SJSA1 (cell line): Measurements from ENCODE around the gene BTBD10. TPM values are rescaled to one million over a fixed set of nuclear protein-coding genes. Genes with fewer than 3 reads are reported as not detected.

Source experiments
- DNase-seq, 2 experiments: peaks; one replicate each; pipeline ENCODE4 v3.0.0-alpha.2; 2015 to 2020; ENCODE audit warnings: low spot score in 2 of 2, low read depth in 1 of 2
- H3K27ac ChIP-seq: fragments of 250-450 bp; sonication (Bioruptor Pico); 2 replicates; pipeline ENCODE4 v1.5.1; 2020; ENCODE audit warnings: mild to moderate bottlenecking, moderate library complexity
- H3K27me3 ChIP-seq: fragments of 250-450 bp; sonication (Bioruptor Pico); replicated peaks from 2 replicates; pipeline ENCODE4 v1.5.1; 2020; ENCODE audit warnings: mild to moderate bottlenecking, moderate library complexity
- H3K36me3 ChIP-seq: fragments of 250-450 bp; sonication (Bioruptor Pico); 2 replicates; pipeline ENCODE4 v1.5.1; 2020; ENCODE audit warnings: mild to moderate bottlenecking
- H3K4me1 ChIP-seq: fragments of 250-450 bp; sonication (Bioruptor Pico); replicated peaks from 2 replicates; pipeline ENCODE4 v1.6.1; 2021; ENCODE audit warnings: mild to moderate bottlenecking
- H3K4me3 ChIP-seq: fragments of 250-450 bp; sonication (Bioruptor Pico); 2 replicates; pipeline ENCODE4 v1.5.1; 2020; ENCODE audit warnings: mild to moderate bottlenecking
- H3K9me3 ChIP-seq: fragments of 250-450 bp; sonication (Bioruptor Pico); replicated peaks from 2 replicates; pipeline ENCODE4 v1.5.1; 2020; ENCODE audit warnings: mild to moderate bottlenecking
- total RNA-seq: library from RNA; depleted of rRNA; stranded (reverse); fragments of >200 nt; shearing (Covaris generic); gene quantifications from 2 replicates; pipeline ENCODE4 v1.2.3, GENCODE V29; 2014; rRNA removed

The BTBD10 gene
- total RNA-seq, result 92.6 and 98.6 TPM in 2 replicates

- Histone ChIP-seq H3K27ac (peak within 1 kb of the TSS; percentile 87), H3K36me3 (peaks cover 8% of the 10 kb centered on the region), H3K9me3 (no peaks in the 10 kb centered on the region), H3K4me3 (peak within 1 kb of the TSS; percentile 70), H3K27me3 (no peaks in the 10 kb centered on the region), H3K4me1 (peaks cover 14% of the 10 kb centered on the region)
- DNase-seq, result peak; percentile 96 to 98
Observed at GRCh38 chr11:13462901-13463778, at the start of gene BTBD10. BTBD10 (minus strand) TSS chr11:13463222; CDS start chr11:13445124, 18,098 bp downstream.

GRCh38 chr11:13503393-13503792 lies 40.4 kb upstream of the BTBD10 start:
- no peak overlapping the region for H3K4me3 ChIP-seq
- H3K27me3 ChIP-seq, result peaks cover 15% of the 10 kb centered on the region

GRCh38 chr11:13502492-13502891 lies 39.5 kb upstream of the BTBD10 start:
- Histone ChIP-seq H3K4me3 (no peak overlapping the region), H3K9me3 (no peaks in the 10 kb centered on the region), H3K36me3 (no peaks in the 10 kb centered on the region), H3K27me3 (peaks cover 16% of the 10 kb centered on the region), H3K4me1 (no peaks in the 10 kb centered on the region), H3K27ac (no peak overlapping the region)
- DNase-seq, result no peak

More at GRCh38 chr11:13503393-13503792, 40.4 kb upstream of the BTBD10 start:
- H3K9me3 ChIP-seq, result no peaks in the 10 kb centered on the region
- no peaks in the 10 kb centered on the region for H3K36me3 ChIP-seq
- H3K27ac ChIP-seq, result no peak overlapping the region
- H3K4me1 ChIP-seq, result no peaks in the 10 kb centered on the region
- DNase-seq, result no peak

- Histone ChIP-seq H3K9me3 (no peaks in the 10 kb centered on the region), H3K4me1 (no peaks in the 10 kb centered on the region), H3K36me3 (no peaks in the 10 kb centered on the region), H3K4me3 (no peak within 1 kb of the TSS), H3K27me3 (peaks cover 26% of the 10 kb centered on the region), H3K27ac (no peak within 1 kb of the TSS)
- no peak for DNase-seq
Observed at GRCh38 chr11:13495929-13496328, 32.9 kb upstream of the BTBD10 start, which contains the start of gene PTH. PTH (minus strand) TSS chr11:13495997; CDS start chr11:13492855, 3,142 bp downstream.

GRCh38 chr11:13494051-13494450 lies 31.0 kb upstream of the BTBD10 start:
- Histone ChIP-seq H3K27me3 (peaks cover 18% of the 10 kb centered on the region; the same call in 1 of the 2 replicates), H3K36me3 (no peaks in the 10 kb centered on the region), H3K27ac (no peak overlapping the region), H3K4me1 (no peaks in the 10 kb centered on the region), H3K9me3 (no peaks in the 10 kb centered on the region), H3K4me3 (no peak overlapping the region)
- DNase-seq, result no peak

- Histone ChIP-seq H3K9me3 (no peaks in the 10 kb centered on the region), H3K27me3 (no peaks in the 10 kb centered on the region; the same call in 1 of the 2 replicates), H3K4me3 (no peak overlapping the region), H3K36me3 (no peaks in the 10 kb centered on the region), H3K27ac (no peak overlapping the region), H3K4me1 (no peaks in the 10 kb centered on the region)
- no peak for DNase-seq
Observed at GRCh38 chr11:13487661-13488030, 24.6 kb upstream of the BTBD10 start.

GRCh38 chr11:13486926-13487660 lies 24.1 kb upstream of the BTBD10 start:
- Histone ChIP-seq H3K9me3 (no peaks in the 10 kb centered on the region), H3K27ac (no peak overlapping the region), H3K4me1 (no peaks in the 10 kb centered on the region), H3K27me3 (no peaks in the 10 kb centered on the region; the same call in 1 of the 2 replicates), H3K36me3 (no peaks in the 10 kb centered on the region), H3K4me3 (no peak overlapping the region)
- DNase-seq, result no peak

- Histone ChIP-seq H3K27ac (no peak overlapping the region), H3K27me3 (no peaks in the 10 kb centered on the region), H3K9me3 (no peaks in the 10 kb centered on the region), H3K36me3 (no peaks in the 10 kb centered on the region), H3K4me3 (no peak overlapping the region), H3K4me1 (peaks cover 13% of the 10 kb centered on the region)
- no peak for DNase-seq
Observed at GRCh38 chr11:13480198-13480597, 17.2 kb upstream of the BTBD10 start.

GRCh38 chr11:13479688-13480087 lies 16.7 kb upstream of the BTBD10 start:
- H3K27ac ChIP-seq, result no peak overlapping the region

GRCh38 chr11:13475091-13475490 lies 12.1 kb upstream of the BTBD10 start:
- peak in 1 of 2 experiments; percentile 22 for DNase-seq
- Histone ChIP-seq H3K4me3 (no peak overlapping the region), H3K27me3 (no peaks in the 10 kb centered on the region), H3K4me1 (peaks cover 17% of the 10 kb centered on the region), H3K36me3 (no peaks in the 10 kb centered on the region), H3K9me3 (no peaks in the 10 kb centered on the region), H3K27ac (peak overlapping the region; percentile 48)

More at GRCh38 chr11:13479688-13480087, 16.7 kb upstream of the BTBD10 start:
- Histone ChIP-seq H3K36me3 (no peaks in the 10 kb centered on the region), H3K9me3 (no peaks in the 10 kb centered on the region), H3K4me3 (no peak overlapping the region), H3K27me3 (no peaks in the 10 kb centered on the region), H3K4me1 (peaks cover 17% of the 10 kb centered on the region)
- no peak for DNase-seq

GRCh38 chr11:13473013-13473722 lies 10.1 kb upstream of the BTBD10 start:
- Histone ChIP-seq H3K4me3 (no peak overlapping the region), H3K36me3 (no peaks in the 10 kb centered on the region), H3K27me3 (no peaks in the 10 kb centered on the region), H3K9me3 (no peaks in the 10 kb centered on the region), H3K4me1 (peaks cover 17% of the 10 kb centered on the region), H3K27ac (no peak overlapping the region)
- no peak for DNase-seq

- no peaks in the 10 kb centered on the region for H3K36me3 ChIP-seq
- H3K4me1 ChIP-seq, result peaks cover 4% of the 10 kb centered on the region
- no peak for DNase-seq
- no peaks in the 10 kb centered on the region for H3K27me3 ChIP-seq
- H3K9me3 ChIP-seq, result no peaks in the 10 kb centered on the region
- no peak overlapping the region for H3K27ac ChIP-seq
- H3K4me3 ChIP-seq, result no peak overlapping the region
Observed at GRCh38 chr11:13468750-13469149, 5.7 kb upstream of the BTBD10 start.

- peak in 1 of 2 experiments; percentile 47 for DNase-seq
- no peak overlapping the region for H3K4me3 ChIP-seq
Observed at GRCh38 chr11:13465909-13466371, 2.9 kb upstream of the BTBD10 start.

More at GRCh38 chr11:13465909-13466371, 2.9 kb upstream of the BTBD10 start:
- peaks cover 8% of the 10 kb centered on the region for H3K36me3 ChIP-seq
- no peak overlapping the region for H3K27ac ChIP-seq
- H3K4me1 ChIP-seq, result peaks cover 14% of the 10 kb centered on the region
- no peaks in the 10 kb centered on the region for H3K9me3 ChIP-seq
- no peaks in the 10 kb centered on the region for H3K27me3 ChIP-seq
